Left forelimb (tissue), 1 donor: ENCODE results near the gene HMGCLL1.

Experiments
- DNase-seq: peaks from one replicate; pipeline ENCODE4 v3.0.0-alpha.2; 2018; ENCODE audit warnings: low spot score

The HMGCLL1 gene

GRCh38 chr6:55578537-55579363 is at the start of gene HMGCLL1:
HMGCLL1 (minus strand) TSS chr6:55579192; CDS start chr6:55579055, 137 bp downstream.
- peak; percentile 83 for DNase-seq

- DNase-seq, result no peak
Measured at GRCh38 chr6:55621993-55622392, 43.0 kb upstream of the HMGCLL1 start.

GRCh38 chr6:55621244-55621643 is 42.3 kb upstream of the HMGCLL1 start:
- DNase-seq, result no peak

- DNase-seq, result no peak
Measured at GRCh38 chr6:55617272-55617671, 38.3 kb upstream of the HMGCLL1 start.

- DNase-seq, result no peak
Measured at GRCh38 chr6:55604021-55604420, 25.0 kb upstream of the HMGCLL1 start.

GRCh38 chr6:55601120-55601519 is 22.1 kb upstream of the HMGCLL1 start:
- DNase-seq, result no peak

GRCh38 chr6:55594442-55594841 is 15.4 kb upstream of the HMGCLL1 start:
- DNase-seq, result no peak

GRCh38 chr6:55584654-55585354 is 5.8 kb upstream of the HMGCLL1 start:
- DNase-seq, result no peak

- no peak for DNase-seq
Measured at GRCh38 chr6:55576811-55577210, 2.2 kb downstream of the HMGCLL1 start.

- DNase-seq, result no peak
Measured at GRCh38 chr6:55574556-55574955, 4.4 kb downstream of the HMGCLL1 start.

- no peak for DNase-seq
Measured at GRCh38 chr6:55569638-55570037, 9.4 kb downstream of the HMGCLL1 start.

- no peak for DNase-seq
Measured at GRCh38 chr6:55568808-55569439, 10.1 kb downstream of the HMGCLL1 start.

GRCh38 chr6:55567558-55567957 is 11.4 kb downstream of the HMGCLL1 start:
- no peak for DNase-seq

- no peak for DNase-seq
Measured at GRCh38 chr6:55566036-55566710, 12.8 kb downstream of the HMGCLL1 start.

GRCh38 chr6:55562318-55562717 is 16.7 kb downstream of the HMGCLL1 start:
- DNase-seq, result no peak

- no peak for DNase-seq
Measured at GRCh38 chr6:55560290-55560885, 18.6 kb downstream of the HMGCLL1 start.

GRCh38 chr6:55557146-55557545 is 21.8 kb downstream of the HMGCLL1 start:
- DNase-seq, result no peak

- DNase-seq, result no peak
Measured at GRCh38 chr6:55545791-55546190, 33.2 kb downstream of the HMGCLL1 start.

GRCh38 chr6:55543633-55544309 is 35.2 kb downstream of the HMGCLL1 start:
- DNase-seq, result no peak

GRCh38 chr6:55541024-55541423 is 38.0 kb downstream of the HMGCLL1 start:
- no peak for DNase-seq

GRCh38 chr6:55536391-55536956 is 42.5 kb downstream of the HMGCLL1 start:
- DNase-seq, result no peak
